Neural progenitor cell (in vitro differentiated cells): ENCODE data around the gene MYH10. TPM values are rescaled to one million over a fixed set of nuclear protein-coding genes. Genes with fewer than 3 reads are reported as not detected.
A peak's percentile ranks its signal among the peaks of the same experiment; 100 is the strongest.

Experiments
- DNase-seq: peaks from one replicate; pipeline ENCODE4 v3.0.0-alpha.2; 2016; ENCODE audit warnings: low spot score
- H2AFZ ChIP-seq: fragments of 200-600 bp; sonication (generic); replicated peaks from 2 replicates; pipeline ENCODE4 v1.6.1; 2016; ENCODE audit warnings: antibody characterized with exemption
- H3F3A ChIP-seq: fragments of 200-600 bp; sonication (generic); 2 replicates; pipeline ENCODE4 v1.6.1; 2016; ENCODE audit warnings: antibody characterized with exemption, low read depth
- H3K27ac ChIP-seq: fragments of 200-600 bp; sonication (generic); 2 replicates; pipeline ENCODE4 v1.5.1; 2016; ENCODE audit warnings: mild to moderate bottlenecking
- H3K27me3 ChIP-seq: fragments of 200-600 bp; sonication (generic); 2 replicates; pipeline ENCODE4 v1.6.1; 2016; ENCODE audit warnings: mild to moderate bottlenecking, moderate library complexity
- H3K36me3 ChIP-seq: fragments of 200-600 bp; sonication (generic); 2 replicates; pipeline ENCODE4 v1.5.1; 2016
- H3K4me1 ChIP-seq: fragments of 200-600 bp; sonication (generic); 2 replicates; pipeline ENCODE4 v1.6.1; 2016; ENCODE audit warnings: mixed run types
- H3K4me2 ChIP-seq: fragments of 200-600 bp; sonication (generic); 2 replicates; pipeline ENCODE4 v1.6.1; 2016
- H3K4me3 ChIP-seq: fragments of 200-600 bp; sonication (generic); 2 replicates; pipeline ENCODE4 v1.5.1; 2016
- H3K79me2 ChIP-seq: fragments of 200-600 bp; sonication (generic); 2 replicates; pipeline ENCODE4 v1.6.1; 2016; ENCODE audit warnings: low read depth
- H3K9ac ChIP-seq: fragments of 200-600 bp; sonication (generic); 2 replicates; pipeline ENCODE4 v1.6.1; 2016
- H3K9me3 ChIP-seq: fragments of 200-600 bp; sonication (generic); 2 replicates; pipeline ENCODE4 v1.5.1; 2016; ENCODE audit warnings: low read depth
- H4K20me1 ChIP-seq: fragments of 200-600 bp; sonication (generic); 2 replicates; pipeline ENCODE4 v1.6.1; 2016; ENCODE audit warnings: low read depth
- H3K27ac Mint-ChIP-seq: 3 replicates; pipeline ENCODE4 v1.8.0; 2021; ENCODE audit warnings: mixed read lengths
- H3K27me3 Mint-ChIP-seq: 2 replicates; pipeline ENCODE4 v1.8.0; 2022; ENCODE audit warnings: low read depth, mild to moderate bottlenecking, inconsistent platforms, moderate library complexity, mixed read lengths; ENCODE audit not compliant: insufficient read depth
- H3K36me3 Mint-ChIP-seq: 3 replicates; pipeline ENCODE4 v1.8.0; 2021; ENCODE audit warnings: mixed read lengths
- H3K4me1 Mint-ChIP-seq: 3 replicates; pipeline ENCODE4 v1.8.0; 2021; ENCODE audit warnings: mixed read lengths
- H3K4me3 Mint-ChIP-seq: 3 replicates; pipeline ENCODE4 v1.8.0; 2021; ENCODE audit warnings: mild to moderate bottlenecking, moderate library complexity, mixed read lengths
- H3K9me3 Mint-ChIP-seq: 3 replicates; pipeline ENCODE4 v1.8.0; 2020; ENCODE audit warnings: mixed read lengths
- CTCF ChIP-seq: fragments of 200-600 bp; sonication (generic); IDR thresholded peaks from 2 replicates; pipeline ENCODE4 v1.5.1; 2017; ENCODE audit warnings: antibody characterized with exemption, mild to moderate bottlenecking
- EZH2 ChIP-seq: fragments of 200-600 bp; sonication (generic); IDR thresholded peaks from 2 replicates; pipeline ENCODE4 v1.6.1; 2017; ENCODE audit warnings: antibody characterized with exemption, mild to moderate bottlenecking, moderate library complexity
- EZH2phosphoT487 ChIP-seq: fragments of 200-600 bp; sonication (generic); IDR thresholded peaks from 2 replicates; pipeline ENCODE4 v1.6.1; 2017; ENCODE audit warnings: antibody characterized with exemption
- total RNA-seq: library from RNA; depleted of rRNA; stranded (reverse); fragments of >200 nt; gene quantifications from 2 replicates; pipeline ENCODE4 v1.2.3, GENCODE V29; 2015; ENCODE audit warnings: low replicate concordance

MYH10 gene
- total RNA-seq, 1 donor from 2014 or later, result 213 TPM

GRCh38 chr17:8472663-8473062, 157.9 kb downstream of the MYH10 start:
- no peak overlapping the region for H3K27ac Mint-ChIP-seq
- H3K4me2 ChIP-seq, result no peak overlapping the region
- no peaks in the 10 kb centered on the region for H3K9me3 ChIP-seq
- H3K36me3 ChIP-seq, result peaks cover 3% of the 10 kb centered on the region
- DNase-seq, result no peak
- peaks cover 2% of the 10 kb centered on the region for H3K4me1 Mint-ChIP-seq
- H2AFZ ChIP-seq, result no peak overlapping the region
- peaks cover 37% of the 10 kb centered on the region for H3K36me3 Mint-ChIP-seq
- H4K20me1 ChIP-seq, result no peaks in the 10 kb centered on the region
- H3K4me3 ChIP-seq, result no peak overlapping the region
- no peak overlapping the region for H3K4me3 Mint-ChIP-seq
- peaks cover 21% of the 10 kb centered on the region for H3F3A ChIP-seq
- no peaks in the 10 kb centered on the region for H3K27me3 Mint-ChIP-seq
- H3K27me3 ChIP-seq, result no peaks in the 10 kb centered on the region
- H3K9me3 Mint-ChIP-seq, result no peaks in the 10 kb centered on the region
- no peak overlapping the region for H3K27ac ChIP-seq
- H3K79me2 ChIP-seq, result no peaks in the 10 kb centered on the region
- no peak overlapping the region for H3K9ac ChIP-seq
- no peak for TF ChIP-seq EZH2
- TF ChIP-seq CTCF, result no peak
- TF ChIP-seq EZH2phosphoT487, result no peak
- H3K4me1 ChIP-seq, result no peaks in the 10 kb centered on the region

DNA sequence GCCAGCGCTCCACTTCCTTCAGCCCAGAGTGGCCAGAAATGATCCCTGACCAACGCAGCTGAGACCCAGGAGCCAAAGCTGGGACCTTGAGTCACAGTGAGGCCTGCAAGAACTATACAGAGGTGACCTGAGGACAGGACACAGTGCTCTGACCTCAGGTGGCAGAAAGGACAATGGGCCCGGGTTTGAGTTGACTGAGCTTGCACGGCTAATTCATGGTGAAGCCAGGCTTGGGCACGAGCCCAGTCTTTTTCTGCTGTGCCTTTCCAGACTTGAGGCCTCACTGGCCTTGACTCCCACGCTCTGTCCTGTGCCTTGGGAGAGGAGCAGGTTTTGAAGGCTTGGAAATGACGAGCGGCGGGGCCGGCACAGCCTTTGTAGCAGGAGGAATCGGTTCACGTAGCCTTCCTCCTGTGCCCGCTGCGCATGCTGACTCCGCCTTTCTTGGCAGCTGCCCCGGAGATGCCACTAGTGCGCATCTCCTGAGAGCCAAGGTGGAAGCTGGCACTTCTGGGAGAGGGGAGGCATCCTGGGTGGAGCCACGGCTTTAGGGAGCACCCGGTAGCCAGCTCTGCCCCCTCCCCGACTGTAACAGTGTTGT, 160.0 kb downstream of the MYH10 start:
- Mint-ChIP-seq H3K9me3 (no peaks in the 10 kb centered on the region), H3K4me1 (peaks cover 2% of the 10 kb centered on the region), H3K36me3 (peaks cover 32% of the 10 kb centered on the region), H3K27ac (no peak overlapping the region), H3K4me3 (no peak overlapping the region), H3K27me3 (no peaks in the 10 kb centered on the region)
- no peak overlapping the region for H3K9ac ChIP-seq
- H3K9me3 ChIP-seq, result no peaks in the 10 kb centered on the region
- peaks cover 4% of the 10 kb centered on the region for H4K20me1 ChIP-seq
- no peak overlapping the region for H3K4me3 ChIP-seq
- peaks cover 3% of the 10 kb centered on the region for H3K36me3 ChIP-seq
- H2AFZ ChIP-seq, result no peak overlapping the region
- DNase-seq, result no peak
- H3K4me1 ChIP-seq, result no peaks in the 10 kb centered on the region
- no peak overlapping the region for H3K27ac ChIP-seq
- peaks cover 4% of the 10 kb centered on the region for H3K79me2 ChIP-seq
- H3F3A ChIP-seq, result peaks cover 21% of the 10 kb centered on the region
- H3K27me3 ChIP-seq, result no peaks in the 10 kb centered on the region
- TF ChIP-seq EZH2phosphoT487, result no peak
- no peak for TF ChIP-seq EZH2
- TF ChIP-seq CTCF, result no peak
- H3K4me2 ChIP-seq, result no peak overlapping the region

- TF ChIP-seq EZH2, result no peak
- TF ChIP-seq EZH2phosphoT487, result no peak
- no peak for TF ChIP-seq CTCF
- H3K36me3 ChIP-seq, result peaks cover 3% of the 10 kb centered on the region
- DNase-seq, result no peak
Measured at GRCh38 chr17:8469964-8470363, 160.6 kb downstream of the MYH10 start.

More at GRCh38 chr17:8469964-8470363, 160.6 kb downstream of the MYH10 start:
- H3K4me3 ChIP-seq, result no peak overlapping the region
- H3K27me3 Mint-ChIP-seq, result no peaks in the 10 kb centered on the region
- no peak overlapping the region for H3K9ac ChIP-seq
- H3K9me3 Mint-ChIP-seq, result no peaks in the 10 kb centered on the region
- H3K27ac ChIP-seq, result no peak overlapping the region
- H3K79me2 ChIP-seq, result peaks cover 5% of the 10 kb centered on the region
- no peaks in the 10 kb centered on the region for H3K27me3 ChIP-seq
- no peak overlapping the region for H3K4me3 Mint-ChIP-seq
- H3K4me1 ChIP-seq, result no peaks in the 10 kb centered on the region
- peaks cover 21% of the 10 kb centered on the region for H3F3A ChIP-seq
- H3K36me3 Mint-ChIP-seq, result peaks cover 26% of the 10 kb centered on the region
- no peak overlapping the region for H2AFZ ChIP-seq
- H4K20me1 ChIP-seq, result peaks cover 10% of the 10 kb centered on the region
- H3K9me3 ChIP-seq, result no peaks in the 10 kb centered on the region
- peaks cover 8% of the 10 kb centered on the region for H3K4me1 Mint-ChIP-seq
- H3K4me2 ChIP-seq, result no peak overlapping the region
- peak overlapping the region; percentile 50 for H3K27ac Mint-ChIP-seq
